Stimulated activated CD8-positive, alpha-beta memory T cell treated with anti-CD3 and anti-CD28 coated beads, Interleukin-15, amount 100 ng/mL, for 24 hours (primary cell): Measurements from ENCODE around the gene PTPN4.
"Not testable (repeated sequence)": the region's sequence is repeated elsewhere in the genome, so short reads cannot be mapped to it uniquely, and the experiment has no call there.

ENCODE experiments used
- DNase-seq: peaks from one replicate; pipeline ENCODE4 v3.0.0-alpha.2; 2020; ENCODE audit warnings: low read depth

PTPN4 gene

DNA sequence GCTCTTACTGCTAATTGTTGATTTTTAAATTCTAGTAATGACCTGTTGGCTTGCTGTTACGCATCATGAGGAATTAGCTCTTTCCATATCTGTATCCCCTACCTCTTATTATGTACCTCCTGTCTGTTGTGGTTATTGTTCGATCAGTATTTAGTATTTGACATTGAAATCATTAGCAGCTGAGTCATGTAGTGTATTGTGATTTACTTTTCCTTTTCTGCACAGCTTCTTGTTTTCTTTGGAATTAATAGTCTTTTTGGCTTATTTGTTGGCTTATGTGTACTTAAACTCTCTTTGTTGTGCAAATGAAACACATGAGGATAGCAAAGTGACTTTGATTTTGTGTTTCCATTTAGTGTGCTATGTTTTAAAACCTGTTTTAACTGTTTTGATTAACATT, 257.5 kb downstream of the PTPN4 start:
- DNase-seq: no peak

DNA sequence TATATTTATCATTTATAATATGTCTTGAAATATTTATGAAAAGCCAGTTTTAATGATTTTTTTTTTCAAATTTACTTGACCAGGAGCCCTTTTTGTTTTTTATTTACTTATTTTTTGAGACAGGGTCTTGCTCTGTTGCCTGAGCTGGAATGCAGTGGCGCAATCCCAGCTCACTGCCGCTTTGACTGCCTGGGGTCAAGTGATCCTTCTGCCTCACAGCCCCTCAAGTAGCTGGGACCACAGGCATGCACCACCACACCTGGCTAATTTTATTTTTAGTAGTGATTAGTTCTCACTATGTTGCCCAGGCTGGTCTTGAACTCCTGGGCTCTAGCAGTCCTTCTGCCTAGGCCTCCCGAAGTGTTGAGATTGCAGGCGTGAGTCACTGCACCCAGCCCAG, 258.8 kb downstream of the PTPN4 start:
- DNase-seq: no peak

DNA sequence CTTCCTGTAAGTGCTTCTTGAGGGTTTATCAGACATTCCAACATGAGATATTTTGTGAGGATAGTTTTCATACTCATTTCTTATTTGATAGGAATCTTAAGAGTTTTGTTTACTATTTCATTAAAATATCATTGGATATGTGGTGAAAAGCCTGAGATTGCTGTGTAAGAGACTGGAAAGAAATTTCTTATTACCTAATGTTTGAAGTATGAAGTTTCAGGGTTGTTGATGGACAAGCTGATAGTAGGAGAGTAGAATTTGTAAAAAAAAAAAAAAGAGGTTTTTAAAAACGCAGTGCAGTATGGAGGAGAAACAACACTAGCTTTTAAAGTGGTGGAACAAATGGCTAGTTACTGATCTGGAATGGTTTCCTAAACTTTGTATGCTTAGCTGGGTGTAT, 260.8 kb downstream of the PTPN4 start:
- no peak for DNase-seq

DNA sequence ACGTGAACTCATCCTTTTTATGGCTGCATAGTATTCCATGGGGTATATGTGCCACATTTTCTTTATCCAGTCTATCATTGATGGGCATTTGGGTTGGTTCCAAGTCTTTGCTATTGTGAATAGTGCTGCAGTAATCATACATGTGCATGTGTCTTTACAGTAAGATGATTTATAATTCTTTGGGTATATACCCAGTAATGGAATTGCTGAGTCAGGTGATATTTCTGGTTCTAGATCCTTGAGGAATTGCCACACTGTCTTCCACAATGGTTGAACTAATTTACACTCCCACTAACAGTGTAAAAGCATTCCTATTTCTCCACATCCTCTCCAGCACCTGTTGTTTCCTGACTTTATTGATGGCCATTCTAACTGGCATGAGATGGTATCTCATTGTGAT, 262.8 kb downstream of the PTPN4 start:
- not testable (repeated sequence) for DNase-seq

GRCh38 chr2:120026890-120027289, 267.2 kb downstream of the PTPN4 start:
- DNase-seq: no peak

- DNase-seq: no peak
Observed at GRCh38 chr2:120028795-120029194, 269.1 kb downstream of the PTPN4 start.

GRCh38 chr2:120029672-120030640, 270.2 kb downstream of the PTPN4 start:
- DNase-seq: no peak

- DNase-seq: no peak
Observed at GRCh38 chr2:120032297-120032696, 272.6 kb downstream of the PTPN4 start.
